ENCODE data around the gene SMAP1.

Gene SMAP1

GRCh38 chr6:70675822-70676221 lies 8.1 kb downstream of the SMAP1 start:
- H3K4me1 ChIP-seq (ENCODE audit: low read length), result no peaks in the 10 kb centered on the region
- no peak overlapping the region for H3K4me2 ChIP-seq (ENCODE audit: low read length)
- no peak overlapping the region for H2AFZ ChIP-seq (ENCODE audit: low read depth, low read length)
- H3K27ac ChIP-seq (ENCODE audit: low read length), result no peak overlapping the region
- peaks cover 77% of the 10 kb centered on the region for H3K79me2 ChIP-seq (ENCODE audit: low read length)
- no peak overlapping the region for H3K4me3 ChIP-seq (ENCODE audit: low read length)
- H3K9me3 ChIP-seq (ENCODE audit: insufficient read depth, low read length), result no peaks in the 10 kb centered on the region
- H3K36me3 ChIP-seq (replicated peaks; ENCODE audit: low read depth, low read length), result peaks cover 3% of the 10 kb centered on the region
- no peak overlapping the region for H3K9ac ChIP-seq (ENCODE audit: low read length)
- TF ChIP-seq EZH2phosphoT487 (IDR thresholded peaks at IDR 0.05; ENCODE audit: low read depth), result no peak
- no peak for TF ChIP-seq CTCF (IDR thresholded peaks at IDR 0.05; ENCODE audit: low read depth, low read length)
- H4K20me1 ChIP-seq (ENCODE audit: insufficient read depth, low read length), result peaks cover 38% of the 10 kb centered on the region
- no peaks in the 10 kb centered on the region for H3K27me3 ChIP-seq (ENCODE audit: low read depth, low read length)

- peaks cover 74% of the 10 kb centered on the region for H3K79me2 ChIP-seq (ENCODE audit: low read length)
- no peaks in the 10 kb centered on the region for H3K4me1 ChIP-seq (ENCODE audit: low read length)
These were observed 9.1 kb downstream of the SMAP1 start for GRCh38 chr6:70676821-70677220.

GRCh38 chr6:70680396-70680795 lies 12.7 kb downstream of the SMAP1 start:
- H3K36me3 ChIP-seq (replicated peaks; ENCODE audit: low read depth, low read length), result no peaks in the 10 kb centered on the region
- H3K9me3 ChIP-seq (ENCODE audit: insufficient read depth, low read length), result no peaks in the 10 kb centered on the region
- no peak overlapping the region for H3K4me2 ChIP-seq (ENCODE audit: low read length)
- H3K4me3 ChIP-seq (ENCODE audit: low read length), result no peak overlapping the region
- H2AFZ ChIP-seq (ENCODE audit: low read depth, low read length), result no peak overlapping the region
- peaks cover 64% of the 10 kb centered on the region for H3K79me2 ChIP-seq (ENCODE audit: low read length)
- H3K27me3 ChIP-seq (ENCODE audit: low read depth, low read length), result no peaks in the 10 kb centered on the region
- H3K27ac ChIP-seq (ENCODE audit: low read length), result no peak overlapping the region
- H3K4me1 ChIP-seq (ENCODE audit: low read length), result no peaks in the 10 kb centered on the region
- TF ChIP-seq EZH2phosphoT487 (IDR thresholded peaks at IDR 0.05; ENCODE audit: low read depth) (no peak), CTCF (IDR thresholded peaks at IDR 0.05; ENCODE audit: low read depth, low read length) (no peak)
- peaks cover 36% of the 10 kb centered on the region for H4K20me1 ChIP-seq (ENCODE audit: insufficient read depth, low read length)
- H3K9ac ChIP-seq (ENCODE audit: low read length), result no peak overlapping the region

More at GRCh38 chr6:70676821-70677220, 9.1 kb downstream of the SMAP1 start:
- Histone ChIP-seq H3K9me3 (ENCODE audit: insufficient read depth, low read length) (no peaks in the 10 kb centered on the region), H3K4me3 (ENCODE audit: low read length) (no peak overlapping the region), H3K27ac (ENCODE audit: low read length) (no peak overlapping the region), H3K36me3 (replicated peaks; ENCODE audit: low read depth, low read length) (no peaks in the 10 kb centered on the region), H3K27me3 (ENCODE audit: low read depth, low read length) (no peaks in the 10 kb centered on the region), H3K4me2 (ENCODE audit: low read length) (no peak overlapping the region), H2AFZ (ENCODE audit: low read depth, low read length) (no peak overlapping the region), H4K20me1 (ENCODE audit: insufficient read depth, low read length) (peaks cover 38% of the 10 kb centered on the region), H3K9ac (ENCODE audit: low read length) (no peak overlapping the region)
- TF ChIP-seq CTCF (IDR thresholded peaks at IDR 0.05; ENCODE audit: low read depth, low read length) (no peak), EZH2phosphoT487 (IDR thresholded peaks at IDR 0.05; ENCODE audit: low read depth) (no peak)

- Histone ChIP-seq H3K4me3 (ENCODE audit: low read length) (no peak overlapping the region), H3K27ac (ENCODE audit: low read length) (no peak overlapping the region), H4K20me1 (ENCODE audit: insufficient read depth, low read length) (peaks cover 60% of the 10 kb centered on the region), H3K9ac (ENCODE audit: low read length) (no peak overlapping the region), H3K4me2 (ENCODE audit: low read length) (no peak overlapping the region), H2AFZ (ENCODE audit: low read depth, low read length) (no peak overlapping the region), H3K9me3 (ENCODE audit: insufficient read depth, low read length) (no peaks in the 10 kb centered on the region), H3K4me1 (ENCODE audit: low read length) (no peaks in the 10 kb centered on the region), H3K79me2 (ENCODE audit: low read length) (peaks cover 67% of the 10 kb centered on the region), H3K36me3 (replicated peaks; ENCODE audit: low read depth, low read length) (no peaks in the 10 kb centered on the region), H3K27me3 (ENCODE audit: low read depth, low read length) (no peaks in the 10 kb centered on the region)
- no peak for TF ChIP-seq CTCF (IDR thresholded peaks at IDR 0.05; ENCODE audit: low read depth, low read length)
- TF ChIP-seq EZH2phosphoT487 (IDR thresholded peaks at IDR 0.05; ENCODE audit: low read depth), result no peak
These were observed 17.3 kb downstream of the SMAP1 start for GRCh38 chr6:70684794-70685493.

All from OCI-LY3 (cell line).